MM.1S (cell line): ENCODE measurements around the gene RAP2B.

Experiments
- CTCF ChIP-seq: fragments of 300-600 bp; sonication (generic); IDR thresholded peaks from 2 replicates; pipeline ENCODE4 v1.5.1; 2016; ENCODE audit warnings: antibody characterized with exemption, low read length, mixed read lengths
- EZH2 ChIP-seq: fragments of 300-600 bp; sonication (generic); optimal IDR thresholded peaks from 2 replicates; pipeline ENCODE3; 2017; ENCODE audit warnings: low read depth, mild to moderate bottlenecking, antibody characterized with exemption, low read length, mixed read lengths
- EZH2phosphoT487 ChIP-seq: fragments of 300-600 bp; sonication (generic); IDR thresholded peaks from 2 replicates; pipeline ENCODE4 v1.6.1; 2018; ENCODE audit warnings: antibody characterized with exemption, low read length

DNA sequence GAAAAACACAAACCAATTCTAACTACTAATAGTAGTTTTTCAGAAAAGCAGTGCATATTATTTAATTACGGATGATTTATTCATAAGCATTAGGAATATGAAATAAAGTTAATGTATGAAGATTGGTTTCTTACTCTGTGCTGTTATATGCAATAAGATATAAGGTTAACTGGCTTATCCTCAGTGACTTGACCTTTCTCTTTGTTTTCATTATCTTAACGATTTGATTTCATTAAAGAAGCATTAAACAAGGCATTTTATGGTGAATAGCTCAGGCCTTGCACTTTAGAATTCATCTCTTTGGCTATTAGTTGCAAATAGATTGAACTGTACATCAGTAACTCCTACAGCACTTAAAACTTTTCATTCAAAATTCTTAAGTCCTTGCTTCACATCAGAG, 28.9 kb downstream of the RAP2B start:
- TF ChIP-seq CTCF (no peak), EZH2 (no peak), EZH2phosphoT487 (no peak)
